CD4-positive, alpha-beta memory T cell (primary cell): ENCODE results near the gene DDX41. TPM values are rescaled to one million over a fixed set of nuclear protein-coding genes. Genes with fewer than 3 reads are reported as not detected.

Source experiments
- CTCF ChIA-PET: fragments of 350-600 bp; sonication (Branson Sonifier 250); formaldehyde crosslinking; loops from one replicate; lab custom pipeline; 2021; ENCODE audit warnings: inconsistent platforms; ENCODE audit not compliant: partially characterized antibody; lab: Charles Lee
- POLR2A ChIA-PET: fragments of 350-600 bp; sonication (Branson Sonifier 250); formaldehyde crosslinking; loops from one replicate; lab custom pipeline; 2021; ENCODE audit not compliant: partially characterized antibody; lab: Charles Lee
- DNase-seq, 5 donors: peaks; one replicate each; pipeline versions ENCODE4 v3.0.0 to v3.0.0-alpha.2; 2020 to 2022; ENCODE audit warnings: mixed read lengths in 1 of 5
- H3K27ac ChIP-seq: one replicate; pipeline ENCODE4 v1.7.0; 2013; ENCODE audit warnings: low read depth, low read length
- H3K27me3 ChIP-seq: 2 replicates; pipeline ENCODE4 v1.7.0; 2013; ENCODE audit warnings: mild to moderate bottlenecking, low read length, moderate library complexity; ENCODE audit not compliant: insufficient read depth
- H3K36me3 ChIP-seq: 2 replicates; pipeline ENCODE4 v1.7.0; 2013; ENCODE audit warnings: mild to moderate bottlenecking, low read length, moderate library complexity; ENCODE audit not compliant: insufficient read depth
- H3K4me1 ChIP-seq: 2 replicates; pipeline ENCODE4 v1.7.0; 2013; ENCODE audit warnings: mild to moderate bottlenecking, low read length, moderate library complexity; ENCODE audit not compliant: insufficient read depth
- H3K4me3 ChIP-seq, 2 donors: one replicate each; pipeline ENCODE4 v1.7.0; 2013; ENCODE audit warnings: low read length in 2 of 2, mild to moderate bottlenecking in 1 of 2
- H3K9me3 ChIP-seq, 2 donors: one replicate each; pipeline ENCODE4 v1.7.0; 2013; ENCODE audit warnings: low read length in 2 of 2, control low read depth in 1 of 2; ENCODE audit not compliant: control insufficient read depth in 1 of 2
- H3K27ac Mint-ChIP-seq, 7 donors: one replicate each; pipeline ENCODE4 v1.8.0; 2020 to 2021; ENCODE audit warnings: mixed read lengths in 7 of 7, mild to moderate bottlenecking in 6 of 7, inconsistent platforms in 3 of 7, moderate library complexity in 3 of 7
- H3K27me3 Mint-ChIP-seq, 2 donors: one replicate each; pipeline ENCODE4 v1.8.0; 2020 to 2021; ENCODE audit warnings: mixed read lengths in 2 of 2
- H3K36me3 Mint-ChIP-seq, 2 donors: one replicate each; pipeline ENCODE4 v1.8.0; 2020 to 2021; ENCODE audit warnings: mixed read lengths in 2 of 2, inconsistent platforms in 1 of 2, mild to moderate bottlenecking in 1 of 2
- H3K4me1 Mint-ChIP-seq, 4 donors: one replicate each; pipeline ENCODE4 v1.8.0; 2020 to 2021; ENCODE audit warnings: mixed read lengths in 4 of 4, mild to moderate bottlenecking in 1 of 4
- H3K4me3 Mint-ChIP-seq, 8 donors: one replicate each; pipeline ENCODE4 v1.8.0; 2020 to 2021; ENCODE audit warnings: mixed read lengths in 8 of 8, mild to moderate bottlenecking in 7 of 8, moderate library complexity in 6 of 8, inconsistent platforms in 3 of 8
- H3K9me3 Mint-ChIP-seq, 8 donors: one replicate each; pipeline ENCODE4 v1.8.0; 2020 to 2021; ENCODE audit warnings: mixed read lengths in 8 of 8, mild to moderate bottlenecking in 5 of 8, inconsistent platforms in 3 of 8, moderate library complexity in 1 of 8
- intact Hi-C: fragments of 100-400 bp; cut with micrococcal nuclease; formaldehyde crosslinking; loops from one replicate; pipeline ENCODE4 v1.15.1; 2023
- polyA plus RNA-seq, 2 donors: library from polyadenylated mRNA; unstranded; fragments of 300-500 nt; fragmentation: Illumina TruSeq; gene quantifications; one replicate each; pipeline ENCODE4 v1.2.3, GENCODE V29; 2021
- total RNA-seq, 2 experiments: library from RNA; stranded (reverse); gene quantifications; one replicate each; pipeline ENCODE4 v1.2.3, GENCODE V29; 2021

DDX41 gene
- total and polyA plus RNA-seq, 4 experiments from 2014 or later, result 47.6 to 80.3 (median 62.0) TPM

- POLR2A ChIA-PET, result no interaction called here
- CTCF ChIA-PET, result interaction anchor here (1.0 to 1.4 kb wide), 2 partner anchors 67 to 79 kb away, joined by 3 to 4 read pairs; no protein-coding TSS in a partner anchor
- Histone ChIP-seq H3K4me1 (peaks cover 5% of the 10 kb centered on the region), H3K36me3 (no peaks in the 10 kb centered on the region), H3K9me3 (no peaks in the 10 kb centered on the region), H3K4me3 (no peak overlapping the region), H3K27me3 (peaks cover 3% of the 10 kb centered on the region), H3K27ac (no peak overlapping the region)
- H3K9me3 Mint-ChIP-seq, result peaks cover 0 to 2% (median 0%) of the 10 kb centered on the region in 8 donors
- no peak overlapping the region for H3K4me3 Mint-ChIP-seq
- DNase-seq, result no peak
- H3K4me1 Mint-ChIP-seq, result peaks cover 0 to 8% (median under 1%) of the 10 kb centered on the region in 4 donors
- H3K27ac Mint-ChIP-seq, result no peak overlapping the region
- no peaks in the 10 kb centered on the region for H3K36me3 Mint-ChIP-seq
- peaks cover 0 to 2% of the 10 kb centered on the region in 2 donors for H3K27me3 Mint-ChIP-seq
- intact Hi-C loops, result no loop called here
Measured at GRCh38 chr5:177468685-177469628, 47.8 kb downstream of the DDX41 start.

GRCh38 chr5:177468329-177468684, 48.5 kb downstream of the DDX41 start:
- Mint-ChIP-seq H3K9me3 (peaks cover 0 to 2% (median 0%) of the 10 kb centered on the region in 8 donors), H3K27ac (no peak overlapping the region), H3K36me3 (no peaks in the 10 kb centered on the region), H3K4me3 (no peak overlapping the region), H3K4me1 (peaks cover 0 to 8% (median 0%) of the 10 kb centered on the region in 4 donors), H3K27me3 (no peaks in the 10 kb centered on the region)
- ChIA-PET CTCF (no interaction called here), POLR2A (no interaction called here)
- H3K36me3 ChIP-seq, result no peaks in the 10 kb centered on the region
- H3K4me1 ChIP-seq, result peaks cover 5% of the 10 kb centered on the region
- H3K9me3 ChIP-seq, result no peaks in the 10 kb centered on the region
- no peak overlapping the region for H3K27ac ChIP-seq
- H3K27me3 ChIP-seq, result peaks cover 3% of the 10 kb centered on the region
- intact Hi-C loops, result no loop called here
- DNase-seq, result no peak
- no peak overlapping the region for H3K4me3 ChIP-seq

GRCh38 chr5:177467436-177467835, 49.3 kb downstream of the DDX41 start:
- no peak for DNase-seq
- Mint-ChIP-seq H3K9me3 (peaks cover 0 to 2% (median 0%) of the 10 kb centered on the region in 8 donors), H3K27me3 (peaks cover 0 to 1% of the 10 kb centered on the region in 2 donors), H3K4me3 (no peak overlapping the region), H3K27ac (no peak overlapping the region), H3K4me1 (peaks cover 0 to 6% (median 4%) of the 10 kb centered on the region in 4 donors), H3K36me3 (no peaks in the 10 kb centered on the region)
- peaks cover 3% of the 10 kb centered on the region for H3K4me1 ChIP-seq
- intact Hi-C loops, result no loop called here
- H3K9me3 ChIP-seq, result no peaks in the 10 kb centered on the region
- H3K36me3 ChIP-seq, result no peaks in the 10 kb centered on the region
- ChIA-PET POLR2A (no interaction called here), CTCF (interaction anchor here (1.6 kb wide), 1 partner anchor 77 kb away, joined by 4 read pairs; no protein-coding TSS in a partner anchor)
- H3K4me3 ChIP-seq, result no peak overlapping the region
- H3K27me3 ChIP-seq, result peaks cover 3% of the 10 kb centered on the region
- no peak overlapping the region for H3K27ac ChIP-seq

GRCh38 chr5:177466861-177467260, 49.9 kb downstream of the DDX41 start:
- H3K36me3 ChIP-seq, result no peaks in the 10 kb centered on the region
- POLR2A ChIA-PET, result no interaction called here
- no peak overlapping the region for H3K27ac ChIP-seq
- CTCF ChIA-PET, result interaction anchor here (1.0 to 1.6 kb wide), 2 partner anchors 10 to 76 kb away, joined by 3 to 4 read pairs; no protein-coding TSS in a partner anchor
- Mint-ChIP-seq H3K36me3 (no peaks in the 10 kb centered on the region), H3K27me3 (peaks cover 0 to 1% of the 10 kb centered on the region in 2 donors), H3K4me1 (peaks cover 0 to 10% (median 3%) of the 10 kb centered on the region in 4 donors), H3K9me3 (peaks cover 0 to 2% (median 0%) of the 10 kb centered on the region in 8 donors), H3K27ac (no peak overlapping the region), H3K4me3 (no peak overlapping the region)
- peaks cover 4% of the 10 kb centered on the region for H3K4me1 ChIP-seq
- no peak overlapping the region for H3K4me3 ChIP-seq
- H3K27me3 ChIP-seq, result no peaks in the 10 kb centered on the region
- DNase-seq, result no peak
- H3K9me3 ChIP-seq, result no peaks in the 10 kb centered on the region
- intact Hi-C loops, result no loop called here

- Mint-ChIP-seq H3K36me3 (no peaks in the 10 kb centered on the region), H3K4me1 (peaks cover 0 to 10% (median 4%) of the 10 kb centered on the region in 4 donors), H3K9me3 (peaks cover 0 to 2% (median 0%) of the 10 kb centered on the region in 8 donors), H3K27ac (no peak overlapping the region), H3K27me3 (peaks cover 0 to 1% of the 10 kb centered on the region in 2 donors), H3K4me3 (no peak overlapping the region)
- Histone ChIP-seq H3K4me3 (no peak overlapping the region), H3K27ac (no peak overlapping the region), H3K36me3 (no peaks in the 10 kb centered on the region), H3K9me3 (no peaks in the 10 kb centered on the region), H3K27me3 (no peaks in the 10 kb centered on the region), H3K4me1 (peaks cover 5% of the 10 kb centered on the region)
- ChIA-PET POLR2A (interaction anchor here (1.2 to 1.3 kb wide), 2 partner anchors 11 to 155 kb away, joined by 3 read pairs; no protein-coding TSS in a partner anchor), CTCF (interaction anchor here (1.3 kb wide), 1 partner anchor 61 kb away, joined by 7 read pairs; no protein-coding TSS in a partner anchor)
- intact Hi-C loops, result no loop called here
- no peak for DNase-seq
Measured at GRCh38 chr5:177465044-177465443, 51.7 kb downstream of the DDX41 start.

- H3K4me3 Mint-ChIP-seq, result no peak overlapping the region
- H3K9me3 Mint-ChIP-seq, result peaks cover 0 to 2% (median 0%) of the 10 kb centered on the region in 8 donors
- H3K36me3 Mint-ChIP-seq, result peaks cover 0 to 3% of the 10 kb centered on the region in 2 donors
- Histone ChIP-seq H3K27ac (no peak overlapping the region), H3K36me3 (no peaks in the 10 kb centered on the region), H3K4me3 (no peak overlapping the region), H3K4me1 (peaks cover 5% of the 10 kb centered on the region), H3K9me3 (no peaks in the 10 kb centered on the region), H3K27me3 (no peaks in the 10 kb centered on the region)
- ChIA-PET POLR2A (interaction anchor here (1.1 kb wide), 1 partner anchor 151 kb away, joined by 3 read pairs; the partner anchor contains the start of gene MXD3), CTCF (interaction anchor here (1.2 to 1.6 kb wide), 2 partner anchors 93 to 143 kb away, joined by 3 read pairs; no protein-coding TSS in a partner anchor)
- intact Hi-C loops, result no loop called here
- no peak overlapping the region for H3K27ac Mint-ChIP-seq
- peaks cover 0 to 1% of the 10 kb centered on the region in 2 donors for H3K27me3 Mint-ChIP-seq
- H3K4me1 Mint-ChIP-seq, result peaks cover 2 to 16% (median 8%) of the 10 kb centered on the region in 4 donors
- no peak for DNase-seq
Measured at GRCh38 chr5:177462021-177462670, 54.6 kb downstream of the DDX41 start.
